Measurements from ENCODE around the gene SLU7. TPM values are rescaled to one million over a fixed set of nuclear protein-coding genes. Genes with fewer than 3 reads are reported as not detected.

SLU7 gene
- total and polyA plus RNA-seq, 2 of the 4 experiments (the other 2 are of a cell fraction): 15.9 to 34.2 TPM

DNA sequence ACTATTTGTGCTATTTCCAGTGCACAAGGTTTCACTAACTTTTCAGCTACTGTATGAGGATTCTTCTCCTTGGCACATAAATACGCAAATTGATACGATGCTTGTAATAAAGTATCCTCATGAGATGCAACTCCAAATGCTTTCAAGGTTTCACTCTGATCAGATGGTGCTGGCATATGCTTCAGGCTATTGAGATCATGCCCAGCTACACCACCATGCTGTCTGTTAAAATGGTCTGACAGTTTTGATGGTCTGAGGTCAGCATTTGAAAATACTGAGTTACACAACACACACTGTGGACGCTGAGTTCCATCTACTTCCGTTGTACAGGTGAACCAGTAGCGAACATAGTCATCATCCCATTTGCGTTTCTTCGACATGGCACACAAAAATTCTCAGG is 23.8 kb downstream of the SLU7 start:
- no peak for ATAC-seq (ENCODE audit: low read depth)

More for the DNA sequence above, 23.8 kb downstream of the SLU7 start:
- no peak for TF ChIP-seq SMC3 (IDR thresholded peaks at IDR 0.05; ENCODE audit: low read depth, low read length)
- no peak for TF ChIP-seq CEBPB (IDR thresholded peaks at IDR 0.05; ENCODE audit: low read depth, low read length)
- TF ChIP-seq, protein P1, sequence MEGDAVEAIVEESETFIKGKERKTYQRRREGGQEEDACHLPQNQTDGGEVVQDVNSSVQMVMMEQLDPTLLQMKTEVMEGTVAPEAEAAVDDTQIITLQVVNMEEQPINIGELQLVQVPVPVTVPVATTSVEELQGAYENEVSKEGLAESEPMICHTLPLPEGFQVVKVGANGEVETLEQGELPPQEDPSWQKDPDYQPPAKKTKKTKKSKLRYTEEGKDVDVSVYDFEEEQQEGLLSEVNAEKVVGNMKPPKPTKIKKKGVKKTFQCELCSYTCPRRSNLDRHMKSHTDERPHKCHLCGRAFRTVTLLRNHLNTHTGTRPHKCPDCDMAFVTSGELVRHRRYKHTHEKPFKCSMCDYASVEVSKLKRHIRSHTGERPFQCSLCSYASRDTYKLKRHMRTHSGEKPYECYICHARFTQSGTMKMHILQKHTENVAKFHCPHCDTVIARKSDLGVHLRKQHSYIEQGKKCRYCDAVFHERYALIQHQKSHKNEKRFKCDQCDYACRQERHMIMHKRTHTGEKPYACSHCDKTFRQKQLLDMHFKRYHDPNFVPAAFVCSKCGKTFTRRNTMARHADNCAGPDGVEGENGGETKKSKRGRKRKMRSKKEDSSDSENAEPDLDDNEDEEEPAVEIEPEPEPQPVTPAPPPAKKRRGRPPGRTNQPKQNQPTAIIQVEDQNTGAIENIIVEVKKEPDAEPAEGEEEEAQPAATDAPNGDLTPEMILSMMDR (conservative IDR thresholded peaks at IDR 0.05; ENCODE audit: low read depth, low read length): no peak
- TF ChIP-seq FOS (IDR thresholded peaks at IDR 0.05; ENCODE audit: low read depth, low read length): no peak
- TF ChIP-seq BHLHE40 (IDR thresholded peaks at IDR 0.05; ENCODE audit: low read depth, low read length): no peak
- TF ChIP-seq, protein P2, sequence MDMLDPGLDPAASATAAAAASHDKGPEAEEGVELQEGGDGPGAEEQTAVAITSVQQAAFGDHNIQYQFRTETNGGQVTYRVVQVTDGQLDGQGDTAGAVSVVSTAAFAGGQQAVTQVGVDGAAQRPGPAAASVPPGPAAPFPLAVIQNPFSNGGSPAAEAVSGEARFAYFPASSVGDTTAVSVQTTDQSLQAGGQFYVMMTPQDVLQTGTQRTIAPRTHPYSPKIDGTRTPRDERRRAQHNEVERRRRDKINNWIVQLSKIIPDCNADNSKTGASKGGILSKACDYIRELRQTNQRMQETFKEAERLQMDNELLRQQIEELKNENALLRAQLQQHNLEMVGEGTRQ (IDR thresholded peaks at IDR 0.05; ENCODE audit: low read depth, low read length): no peak
- TF ChIP-seq MAFK (IDR thresholded peaks at IDR 0.05; ENCODE audit: low read depth, low read length): no peak
- TF ChIP-seq RAD21 (IDR thresholded peaks at IDR 0.05; ENCODE audit: low read length): no peak
- no peak for TF ChIP-seq MAZ (IDR thresholded peaks at IDR 0.05; ENCODE audit: borderline replicate concordance, low read depth, low read length)
- no peak for TF ChIP-seq RFX5 (IDR thresholded peaks at IDR 0.05; ENCODE audit: low read depth, low read length)
- TF ChIP-seq RCOR1 (IDR thresholded peaks at IDR 0.05; ENCODE audit: insufficient replicate concordance, low read length): no peak
- no peak for TF ChIP-seq NFE2L2 (IDR thresholded peaks at IDR 0.05; ENCODE audit: low read depth, low read length)
- TF ChIP-seq CHD1 (IDR thresholded peaks at IDR 0.05; ENCODE audit: low read depth, low read length): no peak
- TF ChIP-seq, protein P3, sequence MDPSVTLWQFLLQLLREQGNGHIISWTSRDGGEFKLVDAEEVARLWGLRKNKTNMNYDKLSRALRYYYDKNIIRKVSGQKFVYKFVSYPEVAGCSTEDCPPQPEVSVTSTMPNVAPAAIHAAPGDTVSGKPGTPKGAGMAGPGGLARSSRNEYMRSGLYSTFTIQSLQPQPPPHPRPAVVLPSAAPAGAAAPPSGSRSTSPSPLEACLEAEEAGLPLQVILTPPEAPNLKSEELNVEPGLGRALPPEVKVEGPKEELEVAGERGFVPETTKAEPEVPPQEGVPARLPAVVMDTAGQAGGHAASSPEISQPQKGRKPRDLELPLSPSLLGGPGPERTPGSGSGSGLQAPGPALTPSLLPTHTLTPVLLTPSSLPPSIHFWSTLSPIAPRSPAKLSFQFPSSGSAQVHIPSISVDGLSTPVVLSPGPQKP (IDR thresholded peaks at IDR 0.05; ENCODE audit: borderline replicate concordance, low read depth, low read length): no peak
- no peak for TF ChIP-seq MXI1 (IDR thresholded peaks at IDR 0.05; ENCODE audit: borderline replicate concordance, low read depth, low read length)
- TF ChIP-seq POLR2A (IDR thresholded peaks at IDR 0.05; ENCODE audit: low read depth, low read length): no peak
- no TSS peak for BruUV-seq (replicated peaks)
- Histone ChIP-seq H3K79me1 (ENCODE audit: low read depth in 1 of 2, low read length in 2 of 2) (peaks cover 15 to 48% of the 10 kb centered on the region in 2 experiments), H3K18ac (ENCODE audit: low read depth, low read length) (no peak overlapping the region), H2AFZ (replicated peaks; ENCODE audit: low read length, poor library complexity) (no peak overlapping the region), H4K8ac (ENCODE audit: low read depth in 2 of 2, low read length in 2 of 2) (no peak overlapping the region), H3K14ac (replicated peaks; ENCODE audit: low read depth, low read length) (no peak overlapping the region), H3K4ac (ENCODE audit: low read depth, low read length) (no peak overlapping the region), H2BK120ac (ENCODE audit: low read depth, low read length) (no peak overlapping the region), H2AK9ac (replicated peaks; ENCODE audit: low read depth, low read length, poor library complexity) (no peak overlapping the region), H4K91ac (ENCODE audit: insufficient read depth, low read depth, low read length) (no peak overlapping the region), H3K4me3 (ENCODE audit: insufficient read depth, low read depth, low read length) (no peak overlapping the region), H3K27ac (ENCODE audit: insufficient read depth, low read length) (no peak overlapping the region), H3K9me3 (ENCODE audit: control insufficient read depth, insufficient read depth, low read length) (no peaks in the 10 kb centered on the region), H2AK5ac (ENCODE audit: low read depth, low read length) (no peak overlapping the region), H3K56ac (ENCODE audit: extremely low read depth, insufficient read depth, low read length) (no peak overlapping the region), H4K20me1 (ENCODE audit: insufficient read depth, low read length) (no peaks in the 10 kb centered on the region), H2BK20ac (ENCODE audit: low read depth, low read length) (no peak overlapping the region), H3K9me1 (ENCODE audit: insufficient read depth, low read length) (0 out of 2 replicates have a peak, but pooled peaks cover 2% of the 10 kb centered on the region), H3K4me1 (ENCODE audit: control insufficient read depth, insufficient read depth, low read length) (no peaks in the 10 kb centered on the region), H3K27me3 (ENCODE audit: control insufficient read depth, insufficient read depth, low read length) (no peaks in the 10 kb centered on the region), H3K36me3 (ENCODE audit: control insufficient read depth, insufficient read depth, low read length) (no peaks in the 10 kb centered on the region; the same call in 1 of the 2 replicates), H3K9ac (ENCODE audit: low read depth, low read length) (no peak overlapping the region), H4K5ac (ENCODE audit: low read depth, low read length) (no peak overlapping the region), H3K4me2 (ENCODE audit: low read depth, low read length) (no peak overlapping the region), H3K23ac (ENCODE audit: low read depth, low read length) (no peak overlapping the region), H2BK5ac (ENCODE audit: low read depth, low read length, poor library complexity, severe bottlenecking) (no peak overlapping the region), H2BK15ac (ENCODE audit: low read depth, low read length) (no peak overlapping the region)
- no peak for DNase-seq
- CTCF ChIA-PET: no interaction called here
- POLR2A ChIA-PET (ENCODE audit: unreplicated experiment): no interaction called here
- in situ Hi-C loops (cut with MboI; ENCODE audit: low sequenced_read_pairs): loop anchor here (5.0 kb wide), 1 partner anchor 373 kb away; no protein-coding TSS in a partner anchor
- intact Hi-C loops (cut with micrococcal nuclease): loop anchor here (10.0 kb wide), 1 partner anchor 310 kb away; no protein-coding TSS in a partner anchor
- WGBS, 2 experiments (ENCODE audit: extremely low coverage in 2 of 2, insufficient read length in 1 of 2): 100% methylated on average over 2 of the region's 7 CpGs; no CpG with 5 or more reads in 1 of the 2 experiments
- dilution Hi-C loops (cut with HindIII; ENCODE audit: low sequenced_read_pairs, unreplicated experiment): no loop called here

Data from IMR-90 (cell line).